ENCODE data around the gene TMEM217. TPM values are rescaled to one million over a fixed set of nuclear protein-coding genes. Genes with fewer than 3 reads are reported as not detected.
"Not testable (repeated sequence)": the region's sequence is repeated elsewhere in the genome, so short reads cannot be mapped to it uniquely, and the experiment has no call there.

Gene TMEM217
- total RNA-seq (2013), result 0.46 TPM
- polyA plus RNA-seq, result under 1 TPM in 2 of 3 donors, not detected in 1; 0.09 to 0.29 TPM
- polyA minus RNA-seq, result 1.9 and 2.4 TPM in 2 replicates
- total RNA-seq, result 0 to 1.8 (median 1.4) reads per million in 11 experiments

DNA sequence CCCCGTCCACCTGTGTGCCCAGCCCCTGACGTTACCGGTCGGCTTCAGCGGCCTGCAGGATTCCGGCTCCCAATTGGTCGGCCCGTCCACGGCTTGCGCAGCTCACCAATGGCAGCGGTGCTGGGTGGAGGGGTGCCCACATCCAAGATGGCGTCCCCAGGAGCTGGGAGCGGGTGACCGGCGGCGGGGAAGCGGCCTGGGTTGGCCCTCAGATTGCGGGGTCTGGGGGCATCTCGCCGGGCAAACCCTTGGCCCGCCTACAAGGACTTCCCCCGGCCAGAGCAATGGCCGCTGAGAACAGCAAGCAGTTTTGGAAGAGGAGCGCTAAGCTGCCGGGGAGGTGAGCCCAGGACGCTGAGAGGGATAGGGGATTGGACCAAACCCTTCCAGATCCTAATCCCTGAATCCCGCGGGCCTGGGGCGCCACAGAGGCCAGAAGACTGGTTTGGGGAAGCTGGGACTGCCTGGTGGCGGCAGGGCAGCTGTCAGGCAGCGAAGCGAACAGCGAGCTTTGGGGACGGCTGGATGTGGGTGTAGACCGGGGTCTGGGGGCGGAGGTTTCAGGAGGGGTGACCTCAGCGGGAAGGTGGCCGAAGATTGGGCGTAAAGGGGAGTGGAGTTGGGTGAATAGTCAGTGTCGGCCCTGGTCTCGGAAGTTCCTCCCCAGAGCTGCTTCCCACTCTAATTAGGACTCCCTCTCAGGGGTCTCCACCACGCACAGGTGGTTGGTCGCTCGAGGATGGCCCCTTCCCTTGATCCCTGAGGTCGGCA, at the start of gene TMEM217, which contains the start of gene TBC1D22B:
Gene TMEM217, minus strand, starts transcription at position 511 of the 771 bp plus-strand sequence. CDS start 39,114 bp downstream, outside the sequence.
Gene TBC1D22B, plus strand, starts transcription at position 139 of the 771 bp plus-strand sequence. Its CDS starts 146 bp downstream, at position 285.
- H3K9me3 Mint-ChIP-seq, result no peaks in the 10 kb centered on the region
- H4K20me1 ChIP-seq (ENCODE audit: insufficient read depth, low read length), result no peaks in the 10 kb centered on the region
- H3K4me1 Mint-ChIP-seq, result peaks cover 43% of the 10 kb centered on the region
- peaks cover 53% of the 10 kb centered on the region for H3K79me2 ChIP-seq (ENCODE audit: insufficient read depth, low read length)
- no peaks in the 10 kb centered on the region for H3K9me3 ChIP-seq (replicated peaks in 1 of 2; ENCODE audit: control insufficient read depth in 1 of 2, insufficient read depth in 1 of 2, low read length in 2 of 2)
- no peaks in the 10 kb centered on the region for H3K27me3 ChIP-seq (ENCODE audit: control insufficient read depth in 2 of 2, insufficient read depth in 2 of 2, low read length in 2 of 2)
- peaks cover 26 to 33% of the 10 kb centered on the region in 2 donors for H3K4me1 ChIP-seq (ENCODE audit: control insufficient read depth in 1 of 2, insufficient read depth in 2 of 2, low read length in 2 of 2)
- peak within 1 kb of the TSS; percentile 51 to 90 (median 68) for H3K4me3 ChIP-seq (replicated peaks in 1 of 3; ENCODE audit: low read depth in 2 of 3, low read length in 3 of 3)
- no peaks in the 10 kb centered on the region for H3K36me3 ChIP-seq (replicated peaks in 1 of 2; ENCODE audit: control insufficient read depth in 1 of 2, insufficient read depth in 2 of 2, low read length in 2 of 2)
- peak within 1 kb of the TSS; percentile 92 to 95 for H3K4me3 Mint-ChIP-seq
- peaks cover 0 to 7% of the 10 kb centered on the region in 2 donors for H3K36me3 Mint-ChIP-seq
- WGBS (ENCODE audit: insufficient coverage), result 0% methylated on average over 30 of the region's 45 CpGs
- intact Hi-C loops (cut with micrococcal nuclease), result no loop called here
- H3K9ac ChIP-seq (ENCODE audit: insufficient read depth, low read length, poor library complexity, severe bottlenecking), result peak within 1 kb of the TSS; percentile 90
- DNase-seq, result peak; percentile 85 to 94 (median 94)
- TF ChIP-seq, protein P1, sequence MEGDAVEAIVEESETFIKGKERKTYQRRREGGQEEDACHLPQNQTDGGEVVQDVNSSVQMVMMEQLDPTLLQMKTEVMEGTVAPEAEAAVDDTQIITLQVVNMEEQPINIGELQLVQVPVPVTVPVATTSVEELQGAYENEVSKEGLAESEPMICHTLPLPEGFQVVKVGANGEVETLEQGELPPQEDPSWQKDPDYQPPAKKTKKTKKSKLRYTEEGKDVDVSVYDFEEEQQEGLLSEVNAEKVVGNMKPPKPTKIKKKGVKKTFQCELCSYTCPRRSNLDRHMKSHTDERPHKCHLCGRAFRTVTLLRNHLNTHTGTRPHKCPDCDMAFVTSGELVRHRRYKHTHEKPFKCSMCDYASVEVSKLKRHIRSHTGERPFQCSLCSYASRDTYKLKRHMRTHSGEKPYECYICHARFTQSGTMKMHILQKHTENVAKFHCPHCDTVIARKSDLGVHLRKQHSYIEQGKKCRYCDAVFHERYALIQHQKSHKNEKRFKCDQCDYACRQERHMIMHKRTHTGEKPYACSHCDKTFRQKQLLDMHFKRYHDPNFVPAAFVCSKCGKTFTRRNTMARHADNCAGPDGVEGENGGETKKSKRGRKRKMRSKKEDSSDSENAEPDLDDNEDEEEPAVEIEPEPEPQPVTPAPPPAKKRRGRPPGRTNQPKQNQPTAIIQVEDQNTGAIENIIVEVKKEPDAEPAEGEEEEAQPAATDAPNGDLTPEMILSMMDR (IDR thresholded peaks at IDR 0.05), result no peak
- peak within 1 kb of the TSS; percentile 59 to 92 for H3K27ac ChIP-seq (ENCODE audit: low read depth in 1 of 2, low read length in 2 of 2)
- H3K4me2 ChIP-seq (replicated peaks; ENCODE audit: extremely low read depth, low read length, poor library complexity, severe bottlenecking), result peak within 1 kb of the TSS; percentile 77
- peak within 1 kb of the TSS; percentile 88 for H2AFZ ChIP-seq (ENCODE audit: insufficient read depth, low read depth, low read length, poor library complexity, severe bottlenecking)
- peaks cover 0 to 3% (median 1%) of the 10 kb centered on the region in 3 donors for H3K27me3 Mint-ChIP-seq (ENCODE audit: low read depth in 3 of 3)
- peak within 1 kb of the TSS; percentile 89 to 97 (median 96) for H3K27ac Mint-ChIP-seq

DNA sequence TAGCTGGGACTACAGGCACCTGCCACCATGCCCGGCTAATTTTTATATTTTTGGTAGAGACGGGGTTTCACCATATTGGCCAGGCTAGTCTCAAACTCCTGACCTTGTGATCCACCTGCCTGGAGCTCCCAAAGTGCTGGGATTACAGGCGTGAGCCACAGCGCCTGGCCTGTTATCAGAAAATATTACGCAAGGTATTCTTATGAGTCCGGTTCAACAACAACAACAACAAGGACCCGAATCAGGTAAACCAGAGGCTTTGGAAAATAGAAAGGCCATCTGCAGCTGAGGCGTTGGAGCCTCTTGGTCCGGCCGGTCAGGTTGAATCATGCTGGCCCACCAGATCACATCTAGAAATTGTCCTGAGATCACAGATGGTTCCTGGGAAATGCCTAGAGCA, 49.5 kb upstream of the TMEM217 start:
- H3K9ac ChIP-seq (ENCODE audit: insufficient read depth, low read length, poor library complexity, severe bottlenecking); H3K4me1 ChIP-seq (ENCODE audit: control insufficient read depth in 1 of 2, insufficient read depth in 2 of 2, low read length in 2 of 2); H3K9me3 ChIP-seq (replicated peaks in 1 of 2; ENCODE audit: control insufficient read depth in 1 of 2, insufficient read depth in 1 of 2, low read length in 2 of 2); H2AFZ ChIP-seq (ENCODE audit: insufficient read depth, low read depth, low read length, poor library complexity, severe bottlenecking); H3K9me3 Mint-ChIP-seq; H3K4me3 Mint-ChIP-seq; H3K27me3 ChIP-seq (ENCODE audit: control insufficient read depth in 2 of 2, insufficient read depth in 2 of 2, low read length in 2 of 2); H3K4me3 ChIP-seq (replicated peaks in 1 of 3; ENCODE audit: low read depth in 2 of 3, low read length in 3 of 3); H3K79me2 ChIP-seq (ENCODE audit: insufficient read depth, low read length); H3K27ac ChIP-seq (ENCODE audit: low read depth in 1 of 2, low read length in 2 of 2); H3K27ac Mint-ChIP-seq; DNase-seq; intact Hi-C loops (cut with micrococcal nuclease); H4K20me1 ChIP-seq (ENCODE audit: insufficient read depth, low read length); H3K4me2 ChIP-seq (replicated peaks; ENCODE audit: extremely low read depth, low read length, poor library complexity, severe bottlenecking); H3K27me3 Mint-ChIP-seq (ENCODE audit: low read depth in 3 of 3): not testable (repeated sequence)
- 96% methylated on average over 10 of the region's 10 CpGs for WGBS (ENCODE audit: insufficient coverage)
- H3K36me3 ChIP-seq (replicated peaks in 1 of 2; ENCODE audit: control insufficient read depth in 1 of 2, insufficient read depth in 2 of 2, low read length in 2 of 2), result peaks cover 11 to 77% of the 10 kb centered on the region in 2 donors
- peaks cover 58 to 59% of the 10 kb centered on the region in 2 donors for H3K36me3 Mint-ChIP-seq
- H3K4me1 Mint-ChIP-seq, result peaks cover 12% of the 10 kb centered on the region

Measured in CD14-positive monocyte (primary cell).